Measurements from ENCODE around the gene EHD3.

Gene EHD3

DNA sequence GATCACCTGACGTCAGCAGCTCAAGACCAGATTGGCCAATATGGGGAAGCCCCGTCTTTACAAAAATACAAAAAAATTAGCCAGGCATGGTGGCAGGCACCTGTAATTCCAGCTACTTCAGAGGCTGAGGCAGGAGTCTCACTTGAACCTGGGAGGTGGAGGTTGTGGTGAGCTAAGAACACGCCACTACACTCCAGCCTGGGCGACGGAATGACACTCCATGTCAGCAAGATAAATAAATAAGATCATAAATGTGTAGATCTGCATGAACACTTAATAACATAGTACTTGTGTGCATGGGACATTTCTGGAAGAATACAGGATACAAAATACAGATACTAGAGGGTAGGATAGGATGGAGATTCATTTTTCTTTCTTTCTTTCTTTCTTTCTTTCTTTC, 9.1 kb downstream of the EHD3 start:
- in situ Hi-C loops (cut with HindIII; ENCODE audit: low sequenced_read_pairs) = no loop called here
- no peak overlapping the region for H3K4me3 ChIP-seq (ENCODE audit: low read depth, low read length)
- no peak for DNase-seq (ENCODE audit: low read depth, low spot score)
- TF ChIP-seq, protein P1, sequence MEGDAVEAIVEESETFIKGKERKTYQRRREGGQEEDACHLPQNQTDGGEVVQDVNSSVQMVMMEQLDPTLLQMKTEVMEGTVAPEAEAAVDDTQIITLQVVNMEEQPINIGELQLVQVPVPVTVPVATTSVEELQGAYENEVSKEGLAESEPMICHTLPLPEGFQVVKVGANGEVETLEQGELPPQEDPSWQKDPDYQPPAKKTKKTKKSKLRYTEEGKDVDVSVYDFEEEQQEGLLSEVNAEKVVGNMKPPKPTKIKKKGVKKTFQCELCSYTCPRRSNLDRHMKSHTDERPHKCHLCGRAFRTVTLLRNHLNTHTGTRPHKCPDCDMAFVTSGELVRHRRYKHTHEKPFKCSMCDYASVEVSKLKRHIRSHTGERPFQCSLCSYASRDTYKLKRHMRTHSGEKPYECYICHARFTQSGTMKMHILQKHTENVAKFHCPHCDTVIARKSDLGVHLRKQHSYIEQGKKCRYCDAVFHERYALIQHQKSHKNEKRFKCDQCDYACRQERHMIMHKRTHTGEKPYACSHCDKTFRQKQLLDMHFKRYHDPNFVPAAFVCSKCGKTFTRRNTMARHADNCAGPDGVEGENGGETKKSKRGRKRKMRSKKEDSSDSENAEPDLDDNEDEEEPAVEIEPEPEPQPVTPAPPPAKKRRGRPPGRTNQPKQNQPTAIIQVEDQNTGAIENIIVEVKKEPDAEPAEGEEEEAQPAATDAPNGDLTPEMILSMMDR (IDR thresholded peaks at IDR 0.05; ENCODE audit: low read depth, low read length) = no peak

DNA sequence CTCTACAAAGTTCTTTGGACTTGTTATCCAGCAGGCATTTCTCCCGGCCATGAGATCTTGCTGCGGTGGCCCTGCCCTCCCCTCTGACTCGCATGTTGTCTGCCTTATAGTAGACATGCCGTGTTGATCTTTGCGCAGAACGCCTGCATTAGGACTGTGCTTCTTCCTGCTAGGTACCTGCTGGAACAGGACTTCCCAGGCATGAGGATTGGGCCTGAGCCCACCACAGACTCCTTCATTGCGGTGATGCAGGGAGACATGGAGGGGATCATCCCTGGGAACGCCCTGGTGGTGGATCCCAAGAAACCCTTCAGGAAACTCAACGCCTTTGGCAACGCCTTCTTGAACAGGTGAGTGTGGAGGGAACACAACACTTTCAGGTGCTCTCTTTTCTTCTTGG, 10.1 kb downstream of the EHD3 start:
- H3K4me3 ChIP-seq (ENCODE audit: low read depth, low read length) = no peak overlapping the region
- no peak for DNase-seq (ENCODE audit: low read depth, low spot score)
- in situ Hi-C loops (cut with HindIII; ENCODE audit: low sequenced_read_pairs) = no loop called here
- TF ChIP-seq, protein P1 (IDR thresholded peaks at IDR 0.05; ENCODE audit: low read depth, low read length) = no peak

DNA sequence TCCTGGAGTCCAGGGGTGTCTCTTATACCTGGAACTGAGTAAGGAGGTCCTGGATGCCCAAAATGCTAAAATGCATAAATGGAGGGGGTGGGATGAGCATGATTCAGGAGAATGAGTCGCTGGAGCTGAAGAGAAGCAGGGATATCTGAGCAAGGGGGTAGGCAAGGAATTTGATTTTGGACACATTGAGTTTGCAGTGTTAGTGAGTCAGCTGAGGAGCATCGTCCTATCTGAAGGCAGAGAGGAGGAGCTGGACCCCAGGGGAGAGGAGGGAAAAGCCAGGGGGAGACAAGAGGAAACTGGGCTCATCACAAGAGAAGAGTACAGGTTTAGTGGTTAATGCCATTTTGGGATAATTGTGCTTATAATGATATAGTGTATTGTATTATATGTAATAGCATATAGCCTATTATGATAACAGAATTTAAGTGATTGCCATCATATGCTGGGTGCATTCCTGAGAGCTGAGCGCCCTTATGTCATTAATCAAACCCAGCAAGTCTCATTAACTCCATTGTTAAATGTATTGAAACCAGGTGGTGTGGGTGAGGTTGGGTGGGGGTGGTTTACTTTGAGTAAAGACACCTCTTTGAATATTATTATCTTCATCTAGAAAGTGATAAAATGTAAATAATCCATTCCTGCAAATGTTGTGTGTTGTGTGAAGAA, 12.4 kb downstream of the EHD3 start:
- no peak for DNase-seq (ENCODE audit: low read depth, low spot score)
- in situ Hi-C loops (cut with HindIII; ENCODE audit: low sequenced_read_pairs) = no loop called here
- no peak overlapping the region for H3K4me3 ChIP-seq (ENCODE audit: low read depth, low read length)
- TF ChIP-seq, protein P1 (IDR thresholded peaks at IDR 0.05; ENCODE audit: low read depth, low read length) = no peak

DNA sequence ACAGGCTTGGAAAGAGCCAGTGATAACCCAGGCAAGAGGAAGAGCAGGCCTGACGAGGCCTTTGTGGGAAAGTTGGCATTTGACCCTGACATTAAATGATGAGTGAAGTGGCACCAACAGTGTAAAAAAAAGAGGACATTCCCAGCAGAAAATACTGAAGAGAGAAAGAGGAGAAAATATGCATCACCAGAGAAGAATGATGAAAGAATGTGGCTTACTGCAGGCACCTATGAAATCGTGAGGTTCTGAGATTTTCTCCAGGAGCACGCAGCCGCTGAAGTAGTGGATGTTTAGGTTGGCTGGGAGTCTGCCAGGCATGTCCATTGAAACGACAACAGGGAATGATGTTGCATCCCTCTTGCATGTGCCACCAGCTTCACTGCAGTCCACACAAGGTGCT, 13.8 kb downstream of the EHD3 start:
- no peak for DNase-seq (ENCODE audit: low read depth, low spot score)
- no peak overlapping the region for H3K4me3 ChIP-seq (ENCODE audit: low read depth, low read length)
- TF ChIP-seq, protein P1 (IDR thresholded peaks at IDR 0.05; ENCODE audit: low read depth, low read length) = no peak
- in situ Hi-C loops (cut with HindIII; ENCODE audit: low sequenced_read_pairs) = no loop called here

DNA sequence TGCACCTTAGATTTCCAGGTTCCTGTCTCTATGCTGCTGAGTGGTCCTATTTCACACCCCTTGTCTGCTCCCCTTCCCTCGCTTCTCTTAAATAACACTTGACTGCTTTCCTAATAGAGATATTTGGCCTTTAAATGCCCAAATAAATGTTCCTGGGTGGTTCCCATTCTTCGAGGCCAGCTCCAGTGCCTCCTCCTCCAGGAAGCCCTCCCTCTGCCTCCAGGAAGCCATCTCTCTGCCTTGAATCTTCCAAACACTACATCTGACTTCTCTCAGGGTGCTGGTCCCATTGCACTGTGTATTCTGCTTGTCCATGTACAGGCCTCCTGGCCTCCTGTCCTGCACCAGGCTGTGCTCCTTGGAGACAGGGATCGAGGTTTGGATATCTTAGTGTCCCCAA, 14.2 kb downstream of the EHD3 start:
- no peak overlapping the region for H3K4me3 ChIP-seq (ENCODE audit: low read depth, low read length)
- in situ Hi-C loops (cut with HindIII; ENCODE audit: low sequenced_read_pairs) = no loop called here
- TF ChIP-seq, protein P1 (IDR thresholded peaks at IDR 0.05; ENCODE audit: low read depth, low read length) = no peak
- DNase-seq (ENCODE audit: low read depth, low spot score) = no peak

DNA sequence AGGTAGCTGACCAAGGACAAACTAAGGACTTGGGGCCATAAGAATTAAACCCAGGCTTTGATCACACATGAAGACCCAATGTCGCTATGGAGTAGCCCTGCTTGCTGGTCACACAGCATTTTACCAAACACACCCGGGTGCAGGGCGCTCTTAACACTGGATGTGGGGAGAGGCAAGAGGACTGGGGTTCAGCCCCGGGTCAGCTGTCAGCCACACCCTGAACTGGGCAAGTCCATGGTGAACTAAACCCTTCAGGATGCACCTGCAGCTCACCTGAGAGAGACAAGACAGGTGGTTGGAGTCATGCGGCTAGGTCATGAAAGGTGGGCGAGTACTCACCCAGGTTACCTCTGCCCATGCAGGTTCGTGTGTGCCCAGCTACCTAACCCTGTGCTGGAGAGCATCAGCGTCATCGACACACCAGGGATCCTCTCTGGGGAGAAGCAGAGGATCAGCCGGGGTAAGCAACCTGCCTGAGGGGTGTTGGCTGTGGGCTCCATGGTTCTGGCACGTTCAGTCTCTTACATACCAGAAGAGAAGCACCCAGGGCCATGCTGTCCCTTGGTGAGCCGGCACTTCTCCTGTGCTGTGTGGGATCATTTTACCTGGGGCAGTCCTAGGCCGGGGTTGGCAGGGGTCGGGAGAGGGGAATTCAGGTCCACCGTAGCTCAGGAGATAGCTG, 15.2 kb downstream of the EHD3 start:
- DNase-seq (ENCODE audit: low read depth, low spot score) = no peak

More for the DNA sequence above, 15.2 kb downstream of the EHD3 start:
- in situ Hi-C loops (cut with HindIII; ENCODE audit: low sequenced_read_pairs) = no loop called here
- TF ChIP-seq, protein P1 (IDR thresholded peaks at IDR 0.05; ENCODE audit: low read depth, low read length) = no peak
- H3K4me3 ChIP-seq (ENCODE audit: low read depth, low read length) = no peak overlapping the region

Measured in astrocyte of the spinal cord (primary cell).